ENCODE measurements around the gene MAST4.

Gene MAST4

DNA sequence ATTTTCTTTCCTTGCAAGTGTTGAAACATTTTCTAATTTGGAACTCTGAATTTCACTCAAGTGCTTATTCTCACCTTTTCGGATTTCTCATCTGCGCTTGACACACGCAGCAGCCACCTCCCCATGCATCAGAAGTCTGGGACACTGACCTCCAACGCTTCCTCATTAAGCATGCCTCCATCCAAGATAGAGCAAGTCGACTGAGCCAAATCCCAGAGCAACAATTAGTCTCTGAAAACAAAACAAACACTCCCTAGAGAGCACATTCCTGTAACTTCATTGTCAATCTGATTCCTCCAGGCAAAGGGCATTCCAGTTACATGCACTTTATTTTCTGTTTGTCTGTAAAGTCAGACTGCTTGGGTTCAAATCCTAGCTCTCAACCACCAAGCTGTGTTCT is 594.7 kb downstream of the MAST4 start:
- no peak for DNase-seq (ENCODE audit: low read depth)

GRCh38 chr5:67192719-67193438 is 596.7 kb downstream of the MAST4 start:
- no peak for DNase-seq (ENCODE audit: low read depth)

DNA sequence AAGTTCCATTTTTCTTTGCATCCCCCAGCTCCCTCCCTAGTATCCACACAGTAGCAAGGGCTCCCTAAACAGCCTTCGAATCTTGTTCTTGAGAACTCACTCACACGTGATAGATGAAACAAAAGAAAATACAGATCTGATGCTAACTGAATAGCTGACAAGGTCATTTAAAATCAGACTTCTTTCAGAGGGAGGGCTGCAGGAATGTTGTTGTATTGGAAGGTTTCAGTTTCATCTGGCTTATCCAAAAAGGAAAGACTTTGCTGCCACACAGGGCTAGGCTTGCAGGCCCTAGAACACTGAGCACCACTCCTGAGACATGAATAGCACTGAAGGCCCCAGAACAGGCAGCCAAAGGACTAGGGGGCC is 597.2 kb downstream of the MAST4 start:
- DNase-seq (ENCODE audit: low read depth), result no peak

- DNase-seq (ENCODE audit: low read depth), result no peak
These were observed 598.0 kb downstream of the MAST4 start for GRCh38 chr5:67194166-67194565.

GRCh38 chr5:67195406-67196275 is 599.4 kb downstream of the MAST4 start:
- DNase-seq (ENCODE audit: low read depth), result no peak

DNA sequence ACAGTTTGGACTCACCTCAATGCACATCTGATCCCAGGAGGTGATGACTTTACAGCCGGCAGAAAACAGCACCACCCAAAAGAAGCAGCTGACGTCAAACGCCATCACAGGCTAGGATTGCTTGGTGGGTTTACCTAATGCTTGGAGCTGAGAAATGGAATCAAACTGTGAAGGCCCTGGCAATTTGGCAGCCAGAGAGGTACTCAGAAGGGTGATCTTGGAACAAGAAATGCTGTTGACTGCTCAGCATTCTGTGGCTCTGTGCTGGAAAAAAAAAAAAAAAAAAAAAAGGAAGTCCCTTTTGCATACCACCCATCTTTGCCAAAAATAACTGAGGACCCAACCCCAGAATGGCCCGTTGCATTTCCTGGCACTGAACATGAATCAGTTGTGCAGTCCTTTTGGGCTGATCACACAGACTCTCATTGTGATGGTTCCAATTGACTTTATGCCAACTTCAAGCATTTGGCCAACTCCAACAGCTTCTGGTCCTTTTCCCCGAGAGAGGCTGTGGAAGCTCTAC is 600.4 kb downstream of the MAST4 start, which contains the start of gene CD180:
TSS of gene CD180 (minus strand) at position 263 of the 523 bp plus-strand sequence. CDS start at position 105, 158 bp downstream.
- DNase-seq (ENCODE audit: low read depth), result no peak

DNA sequence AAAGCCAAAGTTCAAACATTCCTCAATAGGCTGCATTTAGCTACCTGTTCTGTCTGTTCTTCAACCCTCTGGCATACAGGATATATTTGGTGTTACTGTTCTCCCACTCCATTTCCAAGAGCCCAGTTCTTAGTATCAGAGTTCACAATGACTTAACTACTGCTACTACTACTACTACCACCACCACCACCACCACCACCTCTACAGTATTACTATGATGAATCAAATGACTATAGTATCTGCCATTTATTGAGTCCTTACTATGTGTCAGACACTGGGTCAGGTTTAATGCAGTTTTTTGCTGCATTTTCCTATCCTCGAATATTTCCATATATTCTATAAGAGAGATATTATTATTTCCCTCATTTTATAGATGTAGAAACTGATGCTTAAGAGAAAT is 601.3 kb downstream of the MAST4 start:
- DNase-seq (ENCODE audit: low read depth), result no peak

- no peak for DNase-seq (ENCODE audit: low read depth)
These were observed 602.7 kb downstream of the MAST4 start for GRCh38 chr5:67198917-67199316.

DNA sequence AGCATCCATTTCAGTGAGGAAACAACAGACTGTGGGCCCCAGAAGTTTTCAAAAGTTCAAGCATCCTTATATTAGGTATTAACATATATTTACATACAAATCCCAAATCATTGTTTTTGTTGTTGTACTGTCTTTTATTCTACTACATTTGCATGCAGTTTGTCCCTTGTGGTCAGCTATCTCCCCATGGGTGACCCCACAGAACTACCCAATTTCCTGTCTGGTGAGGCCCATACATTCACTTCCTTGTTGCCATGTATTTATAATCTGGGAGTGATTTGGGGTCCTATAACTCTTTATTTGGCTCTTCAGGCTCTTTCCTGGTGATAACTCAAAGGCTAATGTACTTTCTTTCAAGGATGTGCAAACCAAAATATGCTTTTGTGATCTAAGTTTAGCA is 603.7 kb downstream of the MAST4 start:
- no peak for DNase-seq (ENCODE audit: low read depth)

DNA sequence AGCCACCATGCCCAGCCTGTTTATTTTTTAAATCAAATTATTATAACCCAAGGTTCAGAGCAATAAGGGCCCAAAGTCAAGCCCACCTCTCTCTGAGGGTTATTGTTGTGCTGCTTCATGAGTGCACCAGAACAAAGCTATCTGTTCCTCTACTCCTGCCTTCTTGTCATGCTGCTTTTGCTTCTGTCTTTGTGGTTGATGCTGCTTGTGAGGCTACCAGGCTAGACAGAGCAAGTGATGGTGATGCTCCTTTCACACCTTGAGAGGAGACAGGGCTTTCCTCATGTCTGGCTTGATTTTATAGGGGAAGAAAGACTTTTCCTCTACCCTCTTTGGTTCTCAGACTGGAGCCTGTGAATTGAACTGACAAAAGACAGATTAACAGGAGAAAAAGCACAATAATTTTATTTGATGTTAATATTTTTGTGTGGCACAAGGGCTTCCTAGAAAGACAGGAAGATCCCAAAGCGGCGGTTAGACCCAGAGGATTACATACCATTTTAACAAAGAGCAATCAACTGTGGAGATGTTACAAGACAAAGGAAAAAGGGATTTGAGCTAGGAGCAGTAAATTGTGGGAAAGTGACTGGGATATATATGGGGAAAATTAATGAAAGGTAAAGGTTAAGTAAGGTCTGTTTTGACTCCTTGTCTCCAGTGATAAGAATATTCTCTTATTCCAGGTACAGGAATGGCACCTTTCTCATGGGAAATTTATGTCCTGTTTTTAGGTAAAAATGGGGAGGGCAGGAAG is 604.8 kb downstream of the MAST4 start:
- DNase-seq (ENCODE audit: low read depth), result no peak

DNA sequence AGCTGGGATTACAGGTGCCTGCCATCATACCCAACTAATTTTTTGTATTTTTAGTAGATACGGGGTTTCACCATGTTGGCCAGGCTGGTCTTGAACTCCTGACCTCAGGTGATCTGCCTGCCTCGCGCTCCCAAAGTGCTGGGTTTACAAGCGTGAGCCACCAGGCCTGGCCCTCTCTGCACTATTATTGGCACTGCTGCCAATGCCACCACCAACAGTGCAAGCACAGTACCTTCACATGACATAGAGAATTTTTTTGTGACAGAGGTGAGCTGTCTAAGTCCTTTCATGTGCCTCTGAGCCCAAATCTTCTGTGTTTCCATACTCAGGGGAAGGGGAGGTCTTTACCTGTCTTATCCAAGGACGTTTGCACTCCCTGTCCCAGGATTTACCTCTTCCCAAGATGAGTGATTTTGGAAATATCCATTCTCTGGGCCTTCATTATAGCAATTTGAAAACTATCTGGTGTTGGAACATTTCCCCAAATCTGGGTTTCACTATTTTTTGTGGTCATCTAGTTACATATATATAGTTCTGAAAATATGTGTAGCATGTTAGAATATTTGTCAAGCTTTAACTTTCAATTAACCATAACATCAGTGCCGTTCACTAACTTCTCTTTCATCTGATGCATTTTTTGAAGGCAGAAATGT is 605.8 kb downstream of the MAST4 start:
- no peak for DNase-seq (ENCODE audit: low read depth)

DNA sequence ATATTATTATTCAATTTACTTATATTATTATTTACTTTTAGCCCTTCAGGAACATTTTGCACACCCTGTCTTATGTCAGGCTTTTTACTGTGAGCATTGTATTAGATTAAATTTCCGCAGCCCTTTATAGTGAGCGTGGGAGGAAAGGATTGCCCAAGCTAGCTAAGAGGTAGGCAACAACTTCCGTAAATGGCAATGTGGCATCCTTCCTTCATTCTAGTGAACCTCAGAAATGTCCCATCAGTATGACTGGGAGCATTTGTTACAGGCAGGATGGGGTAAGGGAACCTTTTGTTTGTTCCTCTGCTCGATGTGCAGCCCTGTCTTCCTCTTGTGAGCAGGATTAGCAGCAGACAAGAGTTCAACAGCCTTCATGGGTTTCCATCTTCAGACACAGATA is 606.6 kb downstream of the MAST4 start:
- no peak for DNase-seq (ENCODE audit: low read depth)

DNA sequence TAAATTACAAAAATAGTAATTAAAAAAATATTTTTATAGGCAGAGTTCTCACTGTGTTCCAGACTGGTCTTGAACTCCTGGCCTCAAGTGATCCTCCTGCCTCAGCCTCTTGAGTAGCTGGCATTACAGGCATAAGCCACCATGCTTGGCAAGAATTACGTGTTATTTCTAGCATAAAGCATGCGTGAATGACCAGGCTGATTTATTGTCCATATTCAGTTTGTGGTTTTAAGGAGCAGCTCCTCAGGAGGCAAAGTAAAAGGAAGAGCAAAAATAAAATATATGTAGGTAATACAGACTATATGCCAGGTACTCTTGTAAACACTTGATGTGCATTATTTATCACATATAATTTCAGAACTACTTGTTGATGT is 607.5 kb downstream of the MAST4 start:
- DNase-seq (ENCODE audit: low read depth), result no peak

GRCh38 chr5:67204821-67205220 is 608.6 kb downstream of the MAST4 start:
- no peak for DNase-seq (ENCODE audit: low read depth)

- no peak for DNase-seq (ENCODE audit: low read depth)
These were observed 609.8 kb downstream of the MAST4 start for GRCh38 chr5:67205981-67206380.

DNA sequence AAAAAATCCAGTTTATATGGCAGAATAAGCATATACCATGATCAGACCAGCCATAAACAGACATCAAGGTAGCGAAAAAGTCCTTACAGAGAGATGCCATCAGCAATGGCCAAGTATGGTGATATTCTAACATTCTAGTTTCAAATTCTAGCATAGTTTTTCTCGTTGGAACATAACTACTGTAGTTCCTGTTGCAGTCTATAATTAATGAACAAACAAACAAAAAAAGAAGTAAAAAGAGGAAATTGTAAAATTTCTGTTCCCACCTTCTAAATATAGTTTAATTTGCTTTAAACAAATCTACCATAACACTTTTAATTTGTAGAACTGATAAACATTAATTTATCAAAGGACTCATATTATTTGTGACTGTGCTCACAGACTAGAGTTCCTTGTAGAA is 610.3 kb downstream of the MAST4 start:
- DNase-seq (ENCODE audit: low read depth), result no peak

DNA sequence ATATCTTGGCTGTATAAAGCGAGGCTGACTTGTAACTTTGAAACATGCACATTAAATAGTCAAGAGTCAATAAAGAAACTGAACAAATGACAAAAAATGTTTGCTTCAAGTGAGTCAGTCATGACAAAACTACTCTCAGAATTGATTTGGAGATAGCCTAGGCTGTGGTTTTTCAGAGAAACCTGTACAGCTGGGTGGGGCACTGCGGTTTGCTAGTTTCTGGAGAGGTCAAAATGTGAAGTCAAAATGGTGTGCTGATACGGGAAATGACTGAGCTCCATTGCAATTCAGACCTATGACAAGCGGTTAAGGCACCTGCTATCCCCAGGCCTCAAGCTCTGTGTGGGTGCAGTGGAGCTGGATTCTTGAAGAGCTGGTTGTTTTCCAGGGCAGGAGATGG is 610.7 kb downstream of the MAST4 start:
- DNase-seq (ENCODE audit: low read depth), result peak; percentile 77

- no peak for DNase-seq (ENCODE audit: low read depth)
These were observed 612.2 kb downstream of the MAST4 start for GRCh38 chr5:67208403-67208802.

DNA sequence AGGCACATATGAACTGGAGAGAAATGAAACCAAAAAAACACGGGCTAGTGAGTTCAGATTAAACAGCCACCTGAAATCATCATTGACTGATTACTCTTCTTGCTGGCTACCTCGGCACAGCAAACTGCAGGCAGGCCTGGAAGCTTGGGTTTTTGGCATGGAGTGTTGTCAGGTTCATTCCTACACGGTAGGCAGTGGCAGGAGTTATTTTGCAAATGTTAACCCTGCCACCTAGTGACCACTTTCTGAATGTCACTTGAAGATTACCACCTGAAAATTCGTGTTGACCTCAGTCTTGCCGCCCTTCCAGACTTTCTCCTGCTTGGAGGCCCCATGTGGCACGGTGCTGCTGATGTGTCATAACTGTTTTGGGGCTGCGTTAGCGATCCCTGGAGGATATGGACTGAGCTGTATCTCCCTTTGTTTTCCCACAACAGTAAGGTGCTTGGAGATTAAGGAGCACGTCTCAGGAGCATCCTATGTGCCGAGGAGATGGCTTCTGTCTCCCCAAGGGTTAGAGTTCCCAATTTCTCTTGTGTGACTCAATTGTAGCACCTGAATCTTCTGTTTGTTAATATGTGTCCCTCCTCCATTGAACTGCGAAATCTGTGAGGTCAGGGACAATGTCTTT is 613.1 kb downstream of the MAST4 start:
- peak; percentile 35 for DNase-seq (ENCODE audit: low read depth)

DNA sequence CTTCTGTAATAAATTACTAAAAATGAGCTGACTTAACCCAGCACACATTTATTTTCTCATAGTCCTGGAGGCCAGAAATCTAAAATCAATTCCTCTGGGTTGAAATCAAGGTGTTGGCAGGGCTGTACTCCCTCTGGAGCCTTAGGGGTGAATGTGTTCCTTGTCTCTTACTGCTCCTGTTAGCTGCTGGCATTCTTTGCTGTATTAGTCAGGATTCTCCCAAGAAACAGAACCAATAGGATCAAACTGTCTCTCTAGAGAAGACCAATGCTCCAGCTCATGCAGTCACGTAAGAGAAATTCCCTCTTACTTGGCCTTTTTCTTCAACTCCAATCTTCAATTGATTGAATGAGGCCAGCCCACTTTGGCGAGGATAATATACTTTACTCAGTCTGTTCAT is 615.7 kb downstream of the MAST4 start:
- no peak for DNase-seq (ENCODE audit: low read depth)

- DNase-seq (ENCODE audit: low read depth), result no peak
These were observed 617.8 kb downstream of the MAST4 start for GRCh38 chr5:67214036-67214435.

Measured in activated T-cell treated with anti-CD3 and anti-CD28 coated beads for 48 hours (primary cell).